ENCODE measurements around the gene CDK14.

DNA sequence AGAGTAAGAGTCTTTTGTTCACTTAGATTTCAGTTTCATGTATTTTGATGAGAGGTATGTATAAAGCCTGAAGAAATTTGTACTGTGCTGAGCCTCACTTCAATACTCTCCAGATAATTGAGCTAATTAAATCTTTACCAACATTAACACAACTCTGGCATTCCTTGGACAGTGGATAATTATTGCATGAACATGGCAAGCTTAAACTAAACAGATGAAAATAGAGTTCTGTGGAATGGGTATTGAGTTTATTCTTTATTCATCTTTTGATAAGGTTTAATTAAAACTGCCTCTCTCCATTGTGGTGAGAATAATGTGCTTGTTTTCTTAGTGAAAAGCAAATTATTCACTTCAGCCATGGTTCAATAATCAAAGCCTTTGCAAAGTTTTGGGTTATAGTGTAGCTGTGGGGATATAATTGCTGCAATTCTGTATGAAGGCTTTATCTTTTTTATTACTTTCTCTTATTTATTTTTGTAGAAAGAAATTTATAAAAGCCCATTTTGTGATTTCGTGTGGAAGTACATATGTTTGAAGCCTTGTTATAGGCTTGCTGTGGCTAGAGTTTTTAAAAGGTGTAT is 541.8 kb downstream of the CDK14 start:
- TF ChIP-seq, protein P1, sequence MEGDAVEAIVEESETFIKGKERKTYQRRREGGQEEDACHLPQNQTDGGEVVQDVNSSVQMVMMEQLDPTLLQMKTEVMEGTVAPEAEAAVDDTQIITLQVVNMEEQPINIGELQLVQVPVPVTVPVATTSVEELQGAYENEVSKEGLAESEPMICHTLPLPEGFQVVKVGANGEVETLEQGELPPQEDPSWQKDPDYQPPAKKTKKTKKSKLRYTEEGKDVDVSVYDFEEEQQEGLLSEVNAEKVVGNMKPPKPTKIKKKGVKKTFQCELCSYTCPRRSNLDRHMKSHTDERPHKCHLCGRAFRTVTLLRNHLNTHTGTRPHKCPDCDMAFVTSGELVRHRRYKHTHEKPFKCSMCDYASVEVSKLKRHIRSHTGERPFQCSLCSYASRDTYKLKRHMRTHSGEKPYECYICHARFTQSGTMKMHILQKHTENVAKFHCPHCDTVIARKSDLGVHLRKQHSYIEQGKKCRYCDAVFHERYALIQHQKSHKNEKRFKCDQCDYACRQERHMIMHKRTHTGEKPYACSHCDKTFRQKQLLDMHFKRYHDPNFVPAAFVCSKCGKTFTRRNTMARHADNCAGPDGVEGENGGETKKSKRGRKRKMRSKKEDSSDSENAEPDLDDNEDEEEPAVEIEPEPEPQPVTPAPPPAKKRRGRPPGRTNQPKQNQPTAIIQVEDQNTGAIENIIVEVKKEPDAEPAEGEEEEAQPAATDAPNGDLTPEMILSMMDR (IDR thresholded peaks at IDR 0.05; ENCODE audit: low read length) = no peak
- TF ChIP-seq EZH2phosphoT487 (IDR thresholded peaks at IDR 0.05; ENCODE audit: low read length) = no peak
- no peak for TF ChIP-seq EZH2 (optimal IDR thresholded peaks at IDR 0.05; ENCODE audit: low read depth, low read length)
